HCT116 (cell line): ENCODE results near the gene WWOX. TPM values are rescaled to one million over a fixed set of nuclear protein-coding genes. Genes with fewer than 3 reads are reported as not detected.

Experiments
- ATAC-seq: fragments of 200-7000 bp; cut with Tn5 transposase; 2 replicates; pipeline ENCODE4 v1.9.1; 2020; ENCODE audit warnings: mild to moderate bottlenecking, moderate library complexity
- BruUV-seq: library from RNA; stranded (reverse); fragments of 400-500 nt; replicated peaks from 2 replicates; lab custom pipeline; 2021; lab: Mats Ljungman, UMichigan
- CTCF ChIA-PET: fragments of 300-600 bp; sonication (Branson Sonifier 250); formaldehyde crosslinking; loops from one replicate; lab custom pipeline; 2021; ENCODE audit warnings: antibody characterized with exemption; lab: Charles Lee
- POLR2A ChIA-PET: fragments of 300-600, 350-600 bp; sonication (Branson Sonifier 250); formaldehyde crosslinking; loops from one replicate; lab custom pipeline; 2021; ENCODE audit warnings: antibody characterized with exemption; lab: Charles Lee
- RAD21 ChIA-PET, 2 experiments: fragments of 300-600 bp; sonication (Branson Sonifier 250); formaldehyde crosslinking; loops; one replicate each; lab custom pipeline; 2023; ENCODE audit warnings: low total read pairs in 2 of 2; ENCODE audit not compliant: uncharacterized antibody in 2 of 2, unreplicated experiment in 2 of 2, low non-redundant PET in 1 of 2; lab: Charles Lee
- DNase-seq: peaks from one replicate; pipeline ENCODE4 v3.0.0-alpha.2; 2010; ENCODE audit warnings: low read depth, low spot score
- H2AFZ ChIP-seq: fragments of 200-600 bp; shearing (Covaris generic), sonication (generic); 2 replicates; pipeline ENCODE4 v1.6.1; 2017; ENCODE audit warnings: low read depth, mixed run types, mixed read lengths, antibody characterized with exemption, low read length; ENCODE audit not compliant: poor library complexity, severe bottlenecking
- H3K27ac ChIP-seq: 2 replicates; pipeline ENCODE4 v1.5.1; 2012; ENCODE audit warnings: low read depth, low read length
- H3K27me3 ChIP-seq: fragments of 200-600 bp; sonication (generic); 2 replicates; pipeline ENCODE4 v1.6.1; 2016; ENCODE audit warnings: mixed run types, low read length, mixed read lengths; ENCODE audit not compliant: insufficient read depth
- H3K36me3 ChIP-seq, 2 experiments: fragments of 200-500 bp in 1 of 2; fragments of 200-600 bp in 1 of 2; sonication (Bioruptor generic) in 1 of 2; sonication (generic) in 1 of 2; 2 replicates each; pipeline versions ENCODE4 v1.5.1 to v1.6.1; 2014 to 2016; ENCODE audit warnings: low read length in 2 of 2, inconsistent platforms in 1 of 2, mixed read lengths in 1 of 2, mixed run types in 1 of 2; ENCODE audit not compliant: insufficient read depth in 2 of 2, control insufficient read depth in 1 of 2
- H3K4me1 ChIP-seq, 2 experiments: fragments of 200-600 bp in 1 of 2; sonication (generic) in 1 of 2; 2 replicates each; pipeline versions ENCODE4 v1.5.1 to v1.6.1; 2012 to 2017; ENCODE audit warnings: low read length in 2 of 2, inconsistent platforms in 1 of 2, mild to moderate bottlenecking in 1 of 2, mixed read lengths in 1 of 2, mixed run types in 1 of 2, moderate library complexity in 1 of 2; ENCODE audit not compliant: insufficient read depth in 2 of 2, control insufficient read depth in 1 of 2
- H3K4me2 ChIP-seq: fragments of 200-600 bp; sonication (generic); 2 replicates; pipeline ENCODE4 v1.6.1; 2017; ENCODE audit warnings: mixed run types, low read length, mixed read lengths
- H3K4me3 ChIP-seq, 2 experiments: fragments of 200-600 bp in 1 of 2; sonication (generic) in 1 of 2; replicated peaks in 1 of 2; 2 replicates each; pipeline ENCODE4 v1.5.1; 2011 to 2016; ENCODE audit warnings: low read length in 2 of 2, control low read depth in 1 of 2, low read depth in 1 of 2, mild to moderate bottlenecking in 1 of 2, mixed read lengths in 1 of 2, mixed run types in 1 of 2
- H3K79me2 ChIP-seq: fragments of 200-600 bp; sonication (generic); 2 replicates; pipeline ENCODE4 v1.6.1; 2017; ENCODE audit warnings: mild to moderate bottlenecking, mixed run types, low read length, moderate library complexity, mixed read lengths; ENCODE audit not compliant: insufficient read depth
- H3K9ac ChIP-seq: fragments of 200-600 bp; sonication (generic); 2 replicates; pipeline ENCODE4 v1.6.1; 2016; ENCODE audit warnings: low read length, mixed read lengths
- H3K9me2 ChIP-seq: fragments of 200-600 bp; sonication (generic), shearing (Covaris generic); 2 replicates; pipeline ENCODE4 v1.6.1; 2017; ENCODE audit warnings: mixed run types, mild to moderate bottlenecking, moderate library complexity; ENCODE audit not compliant: insufficient read depth
- H3K9me3 ChIP-seq, 2 experiments: fragments of 200-500 bp in 1 of 2; fragments of 200-600 bp in 1 of 2; sonication (Bioruptor generic) in 1 of 2; sonication (generic) in 1 of 2; 2 replicates each; pipeline ENCODE4 v1.6.1; 2014 to 2017; ENCODE audit warnings: low read length in 2 of 2, mixed read lengths in 2 of 2, inconsistent platforms in 1 of 2, low read depth in 1 of 2, mild to moderate bottlenecking in 1 of 2, mixed run types in 1 of 2, moderate library complexity in 1 of 2; ENCODE audit not compliant: control insufficient read depth in 1 of 2, insufficient read depth in 1 of 2
- H4K20me1 ChIP-seq: fragments of 200-600 bp; sonication (generic), shearing (Covaris generic); 2 replicates; pipeline ENCODE4 v1.6.1; 2017; ENCODE audit warnings: mixed run types, mild to moderate bottlenecking, moderate library complexity; ENCODE audit not compliant: insufficient read depth
- ATF3 ChIP-seq: IDR thresholded peaks from 2 replicates; pipeline ENCODE4 v1.6.1; 2012
- CBX3 ChIP-seq: IDR thresholded peaks from 2 replicates; pipeline ENCODE4 v1.6.1; 2012; ENCODE audit warnings: low read depth
- CEBPB ChIP-seq: IDR thresholded peaks from 2 replicates; pipeline ENCODE4 v1.6.1; 2012; ENCODE audit warnings: low read depth
- EGR1 ChIP-seq: IDR thresholded peaks from 2 replicates; pipeline ENCODE4 v1.6.1; 2012; ENCODE audit warnings: low read depth
- EZH2 ChIP-seq: fragments of 200-600 bp; sonication (generic); IDR thresholded peaks from 2 replicates; pipeline ENCODE4 v1.6.1; 2017; ENCODE audit warnings: antibody characterized with exemption, mixed run types
- EZH2phosphoT487 ChIP-seq: fragments of 200-600 bp; IDR thresholded peaks from 2 replicates; pipeline ENCODE4 v1.6.1; 2018; ENCODE audit warnings: antibody characterized with exemption, borderline replicate concordance
- FOSL1 ChIP-seq: IDR thresholded peaks from 2 replicates; pipeline ENCODE4 v1.6.1; 2012; ENCODE audit warnings: low read depth
- JUND ChIP-seq: IDR thresholded peaks from 2 replicates; pipeline ENCODE4 v1.6.1; 2012
- MAX ChIP-seq: IDR thresholded peaks from 2 replicates; pipeline ENCODE4 v1.6.1; 2012
- POLR2A ChIP-seq: IDR thresholded peaks from 2 replicates; pipeline ENCODE4 v1.7.0; 2011; ENCODE audit warnings: borderline replicate concordance; ENCODE audit not compliant: insufficient read depth, insufficient read length; ENCODE audit errors: extremely low read depth
- RAD21 ChIP-seq: IDR thresholded peaks from 2 replicates; pipeline ENCODE4 v1.6.1; 2012; ENCODE audit warnings: low read depth, mild to moderate bottlenecking
- SIN3A ChIP-seq: IDR thresholded peaks from 2 replicates; pipeline ENCODE4 v1.6.1; 2012; ENCODE audit warnings: low read depth
- SRF ChIP-seq: IDR thresholded peaks from 2 replicates; pipeline ENCODE4 v1.6.1; 2012; ENCODE audit warnings: low read depth
- YY1 ChIP-seq: IDR thresholded peaks from 2 replicates; pipeline ENCODE4 v1.6.1; 2011; ENCODE audit warnings: low read length, low read depth, moderate library complexity, mild to moderate bottlenecking; ENCODE audit not compliant: insufficient replicate concordance; ENCODE audit errors: extremely low read depth
- ZBTB33 ChIP-seq: IDR thresholded peaks from 2 replicates; pipeline ENCODE4 v1.6.1; 2011; ENCODE audit warnings: mild to moderate bottlenecking, low read length, moderate library complexity; ENCODE audit not compliant: insufficient replicate concordance; ENCODE audit errors: extremely low read depth
- ZFX ChIP-seq: fragments of 450-650 bp; IDR thresholded peaks from 2 replicates; pipeline ENCODE4 v1.6.1; 2017
- ZNF274 ChIP-seq: fragments of 200-500 bp; sonication (Bioruptor generic); IDR thresholded peaks from 2 replicates; pipeline ENCODE4 v1.6.1; 2014; ENCODE audit warnings: mild to moderate bottlenecking, low read depth, low read length, inconsistent platforms
- intact Hi-C: fragments of 100-400 bp; cut with micrococcal nuclease; formaldehyde crosslinking; loops from 2 replicates; pipeline ENCODE4 v1.10.0; 2022
- total RNA-seq: library from RNA; stranded (reverse); gene quantifications from one replicate; pipeline ENCODE4 v1.2.1, GENCODE V29; 2021; ENCODE audit not compliant: unreplicated experiment

Gene WWOX
- total RNA-seq, 1 experiment from 2014 or later = 13.7 TPM

GRCh38 chr16:78050734-78051400 lies 48.6 kb upstream of the WWOX start:
- H3K4me3 ChIP-seq = no peak overlapping the region
- no TSS peak for BruUV-seq
- H2AFZ ChIP-seq = no peak overlapping the region
- H3K27me3 ChIP-seq = peaks cover 20% of the 10 kb centered on the region
- H3K4me2 ChIP-seq = no peak overlapping the region
- RAD21 ChIA-PET = no interaction called here
- no peaks in the 10 kb centered on the region for H3K9me3 ChIP-seq
- TF ChIP-seq SIN3A (no peak), EZH2phosphoT487 (no peak), ATF3 (no peak), MAX (no peak)
- H3K9ac ChIP-seq = no peak overlapping the region
- intact Hi-C loops = no loop called here
- no peaks in the 10 kb centered on the region for H3K36me3 ChIP-seq
- no peaks in the 10 kb centered on the region for H3K4me1 ChIP-seq
- H3K79me2 ChIP-seq = no peaks in the 10 kb centered on the region
- no peaks in the 10 kb centered on the region for H3K9me2 ChIP-seq
- ATAC-seq (no peak), DNase-seq (no peak)
- POLR2A ChIA-PET = no interaction called here
- H3K27ac ChIP-seq = no peak overlapping the region
- H4K20me1 ChIP-seq = no peaks in the 10 kb centered on the region; the same call in 1 of the 2 replicates
- CTCF ChIA-PET = no interaction called here

- H4K20me1 ChIP-seq = no peaks in the 10 kb centered on the region
- intact Hi-C loops = no loop called here
- no peak overlapping the region for H3K4me3 ChIP-seq
- H3K9me2 ChIP-seq = no peaks in the 10 kb centered on the region
- CTCF ChIA-PET = no interaction called here
- BruUV-seq = no TSS peak
- H3K4me1 ChIP-seq = no peaks in the 10 kb centered on the region
- no peak overlapping the region for H2AFZ ChIP-seq
- H3K9me3 ChIP-seq = no peaks in the 10 kb centered on the region
- H3K27me3 ChIP-seq = peaks cover 26% of the 10 kb centered on the region
- POLR2A ChIA-PET = no interaction called here
- H3K36me3 ChIP-seq = no peaks in the 10 kb centered on the region
- H3K79me2 ChIP-seq = no peaks in the 10 kb centered on the region
- H3K4me2 ChIP-seq = no peak overlapping the region
- no peak for ATAC-seq
- H3K9ac ChIP-seq = no peak overlapping the region
- no peak overlapping the region for H3K27ac ChIP-seq
- RAD21 ChIA-PET = no interaction called here
- DNase-seq = no peak
- TF ChIP-seq EGR1 (no peak), SRF (no peak), ZNF274 (no peak), YY1 (no peak), SIN3A (no peak), CEBPB (no peak), POLR2A (no peak), ZBTB33 (no peak), MAX (no peak), JUND (no peak), EZH2phosphoT487 (no peak), FOSL1 (no peak), EZH2 (no peak), RAD21 (no peak), CBX3 (no peak), ZFX (no peak)
Measured at GRCh38 chr16:78057803-78058564, 41.5 kb upstream of the WWOX start.
